GM18505 (cell line): ENCODE measurements around the gene PPARG.

Experiments
- ATAC-seq: cut with Tn5 transposase; IDR thresholded peaks from one replicate; pipeline ENCODE4 v1.9.1; 2021; ENCODE audit not compliant: unreplicated experiment
- POLR2A ChIP-seq: IDR thresholded peaks from 4 replicates; pipeline ENCODE4 v1.6.1; 2011; ENCODE audit warnings: borderline replicate concordance; ENCODE audit not compliant: insufficient read depth, insufficient read length; ENCODE audit errors: extremely low read depth

The PPARG gene

GRCh38 chr3:12479919-12480427 is 191.1 kb downstream of the PPARG start:
- no peak for TF ChIP-seq POLR2A
- ATAC-seq, result no peak

- ATAC-seq, result no peak
- TF ChIP-seq POLR2A, result no peak
Observed at GRCh38 chr3:12483410-12483809, 194.5 kb downstream of the PPARG start.

- no peak for ATAC-seq
- TF ChIP-seq POLR2A, result no peak
Observed at GRCh38 chr3:12483872-12484197, 195.0 kb downstream of the PPARG start.
